Cardiac fibroblast (primary cell): ENCODE results near the gene GPN1.
A peak's percentile ranks its signal among the peaks of the same experiment; 100 is the strongest.
"Not testable (repeated sequence)": the region's sequence is repeated elsewhere in the genome, so short reads cannot be mapped to it uniquely, and the experiment has no call there.

ENCODE experiments used
- DNase-seq, 2 donors: peaks; one replicate each; pipeline versions ENCODE4 v3.0.0 to v3.0.0-alpha.2; 2010; ENCODE audit warnings: low read depth in 2 of 2
- H3K4me3 ChIP-seq, 2 donors: replicated peaks in 1 of 2; 1 replicate in 1 of 2; 2 replicates in 1 of 2; pipeline ENCODE4 v1.5.1; 2011; ENCODE audit warnings: low read depth in 2 of 2, low read length in 2 of 2, mild to moderate bottlenecking in 2 of 2, moderate library complexity in 1 of 2
- CTCF ChIP-seq: IDR thresholded peaks from one replicate; pipeline ENCODE4 v1.5.1; 2011; ENCODE audit warnings: low read depth, mild to moderate bottlenecking, low read length, inconsistent platforms

Gene GPN1

DNA sequence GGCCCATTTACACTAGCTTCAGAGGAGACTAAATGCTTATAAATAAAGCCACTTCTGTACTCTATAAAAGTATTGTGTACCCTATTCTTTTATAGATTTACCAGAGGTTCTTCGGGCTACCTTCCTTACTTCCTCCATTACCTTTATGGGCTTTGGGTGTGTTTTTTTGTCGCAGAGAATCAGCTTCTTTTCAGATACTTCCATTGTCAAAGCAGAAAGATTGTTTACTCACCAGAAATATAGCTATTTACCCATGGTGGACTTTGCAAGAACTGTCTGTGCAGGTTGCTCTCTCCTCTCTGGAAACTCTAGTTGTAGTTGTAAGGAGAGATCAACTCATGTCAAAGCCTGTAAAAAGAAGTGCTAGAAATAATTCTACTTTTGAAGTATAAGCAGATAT, 14.9 kb upstream of the GPN1 start:
- DNase-seq = no peak
- no peak overlapping the region for H3K4me3 ChIP-seq
- TF ChIP-seq CTCF = no peak

GRCh38 chr2:27615316-27615715, 13.5 kb upstream of the GPN1 start:
- DNase-seq = no peak
- H3K4me3 ChIP-seq = no peak overlapping the region
- no peak for TF ChIP-seq CTCF

GRCh38 chr2:27621524-27621923, 7.3 kb upstream of the GPN1 start:
- no peak overlapping the region for H3K4me3 ChIP-seq
- DNase-seq = no peak
- peak; percentile 8 for TF ChIP-seq CTCF

GRCh38 chr2:27622921-27623384, 5.9 kb upstream of the GPN1 start:
- H3K4me3 ChIP-seq = no peak overlapping the region
- DNase-seq = peak; percentile 63 to 81
- no peak for TF ChIP-seq CTCF

DNA sequence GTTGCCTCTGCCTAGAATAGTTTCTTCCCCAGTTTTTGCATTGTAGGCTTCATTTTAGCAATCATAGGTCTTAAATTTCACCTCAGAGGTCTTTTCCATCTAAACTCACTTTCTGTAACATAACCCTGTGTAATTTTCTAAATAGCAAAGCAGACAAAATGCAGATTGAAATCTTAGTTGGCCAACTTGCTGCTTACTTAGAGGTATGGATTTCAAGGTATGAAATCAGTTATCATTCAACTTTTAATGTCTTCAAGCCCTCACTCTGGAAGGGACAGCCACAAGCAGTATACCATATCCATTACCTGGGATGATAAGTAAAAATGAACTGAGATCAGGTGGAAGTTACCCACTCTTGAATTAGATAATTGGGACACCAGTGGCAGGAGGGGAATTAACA, 3.9 kb upstream of the GPN1 start:
- no peak overlapping the region for H3K4me3 ChIP-seq
- DNase-seq = no peak

GRCh38 chr2:27626323-27626722, 2.5 kb upstream of the GPN1 start:
- DNase-seq, H3K4me3 ChIP-seq: not testable (repeated sequence)

More for the DNA sequence above, 3.9 kb upstream of the GPN1 start:
- no peak for TF ChIP-seq CTCF

GRCh38 chr2:27626921-27627320, 1.9 kb upstream of the GPN1 start:
- peak; percentile 32 to 35 for DNase-seq

GRCh38 chr2:27627963-27628766, 685 bp upstream of the GPN1 start:
- DNase-seq = peak; percentile 73 to 95
- H3K4me3 ChIP-seq = peak overlapping the region; percentile 77 to 88
- TF ChIP-seq CTCF = no peak

More at GRCh38 chr2:27626921-27627320, 1.9 kb upstream of the GPN1 start:
- H3K4me3 ChIP-seq = not testable (repeated sequence)

DNA sequence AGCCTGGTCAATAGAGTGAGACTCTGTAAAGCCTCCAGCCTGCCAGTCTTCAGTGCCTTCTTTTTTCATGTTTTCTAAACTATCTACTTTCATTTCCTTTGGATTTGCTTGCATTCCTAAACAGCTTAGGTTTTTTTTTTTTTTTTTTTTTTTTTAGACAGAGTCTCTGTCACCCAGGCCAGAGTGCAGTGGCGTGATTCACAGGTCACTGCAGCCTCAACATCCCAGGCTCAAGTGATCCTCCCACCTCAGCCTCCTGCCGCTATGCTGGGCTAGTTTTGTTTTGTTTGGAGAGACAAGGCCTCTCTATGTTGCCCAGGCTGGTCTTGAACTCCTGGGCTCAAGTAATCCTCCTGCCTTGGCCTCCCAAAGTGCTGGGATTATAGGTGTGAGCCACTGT, 1.4 kb downstream of the GPN1 start:
- H3K4me3 ChIP-seq, DNase-seq: not testable (repeated sequence)
